GM12875 (cell line): ENCODE measurements around the gene HRH3.

Experiments used
- H3K4me3 ChIP-seq: one replicate; pipeline ENCODE4 v1.5.1; 2011; ENCODE audit warnings: low read depth, low read length, control low read depth
- TF ChIP-seq, protein P1 (sequence below): IDR thresholded peaks from 2 replicates; pipeline ENCODE4 v1.5.1; 2011; ENCODE audit warnings: low read depth, mild to moderate bottlenecking, control low read depth, inconsistent platforms, low read length, moderate library complexity, borderline replicate concordance; ENCODE audit not compliant: insufficient read depth

Gene HRH3

GRCh38 chr20:62196286-62196685 is 23.8 kb downstream of the HRH3 start:
- H3K4me3 ChIP-seq = no peak overlapping the region
- TF ChIP-seq, protein P1, sequence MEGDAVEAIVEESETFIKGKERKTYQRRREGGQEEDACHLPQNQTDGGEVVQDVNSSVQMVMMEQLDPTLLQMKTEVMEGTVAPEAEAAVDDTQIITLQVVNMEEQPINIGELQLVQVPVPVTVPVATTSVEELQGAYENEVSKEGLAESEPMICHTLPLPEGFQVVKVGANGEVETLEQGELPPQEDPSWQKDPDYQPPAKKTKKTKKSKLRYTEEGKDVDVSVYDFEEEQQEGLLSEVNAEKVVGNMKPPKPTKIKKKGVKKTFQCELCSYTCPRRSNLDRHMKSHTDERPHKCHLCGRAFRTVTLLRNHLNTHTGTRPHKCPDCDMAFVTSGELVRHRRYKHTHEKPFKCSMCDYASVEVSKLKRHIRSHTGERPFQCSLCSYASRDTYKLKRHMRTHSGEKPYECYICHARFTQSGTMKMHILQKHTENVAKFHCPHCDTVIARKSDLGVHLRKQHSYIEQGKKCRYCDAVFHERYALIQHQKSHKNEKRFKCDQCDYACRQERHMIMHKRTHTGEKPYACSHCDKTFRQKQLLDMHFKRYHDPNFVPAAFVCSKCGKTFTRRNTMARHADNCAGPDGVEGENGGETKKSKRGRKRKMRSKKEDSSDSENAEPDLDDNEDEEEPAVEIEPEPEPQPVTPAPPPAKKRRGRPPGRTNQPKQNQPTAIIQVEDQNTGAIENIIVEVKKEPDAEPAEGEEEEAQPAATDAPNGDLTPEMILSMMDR = no peak

DNA sequence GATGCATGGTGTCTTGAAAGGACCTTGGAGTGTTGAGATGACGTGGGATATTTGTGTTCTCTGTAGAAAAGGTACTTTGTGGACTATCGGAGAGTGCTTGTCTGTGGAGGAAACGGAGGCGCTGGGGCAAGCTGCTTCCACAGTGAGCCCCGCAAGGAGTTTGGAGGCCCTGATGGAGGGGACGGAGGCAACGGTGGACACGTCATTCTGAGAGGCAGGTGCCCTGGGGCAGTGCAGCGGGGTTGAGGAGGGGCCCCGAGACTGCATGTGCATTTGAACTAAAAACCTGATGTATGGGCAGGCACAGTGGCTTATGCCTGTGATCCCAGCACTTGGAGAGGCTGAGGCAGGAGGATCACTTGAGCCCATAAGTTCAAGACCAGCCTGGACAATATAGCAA is 24.3 kb downstream of the HRH3 start:
- TF ChIP-seq, protein P1 = no peak
- H3K4me3 ChIP-seq = no peak overlapping the region

DNA sequence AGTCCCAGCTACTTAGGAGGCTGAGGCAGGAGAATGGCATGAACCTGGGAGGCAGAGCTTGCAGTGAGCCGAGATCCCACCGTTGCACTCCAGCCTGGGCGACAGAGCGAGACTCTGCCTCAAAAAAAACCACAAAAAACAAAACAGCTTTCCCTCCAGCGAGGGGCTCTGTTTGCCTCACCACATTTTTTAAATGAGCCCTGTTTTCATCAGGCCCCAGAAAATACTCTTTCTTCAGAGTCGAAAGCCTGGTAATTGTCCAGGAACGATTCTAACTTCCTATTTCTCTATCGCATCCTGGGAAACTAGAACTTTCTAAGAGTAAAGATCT is 25.0 kb downstream of the HRH3 start:
- TF ChIP-seq, protein P1 = no peak
- no peak overlapping the region for H3K4me3 ChIP-seq

GRCh38 chr20:62193079-62194025 is 26.7 kb downstream of the HRH3 start:
- TF ChIP-seq, protein P1 = no peak

DNA sequence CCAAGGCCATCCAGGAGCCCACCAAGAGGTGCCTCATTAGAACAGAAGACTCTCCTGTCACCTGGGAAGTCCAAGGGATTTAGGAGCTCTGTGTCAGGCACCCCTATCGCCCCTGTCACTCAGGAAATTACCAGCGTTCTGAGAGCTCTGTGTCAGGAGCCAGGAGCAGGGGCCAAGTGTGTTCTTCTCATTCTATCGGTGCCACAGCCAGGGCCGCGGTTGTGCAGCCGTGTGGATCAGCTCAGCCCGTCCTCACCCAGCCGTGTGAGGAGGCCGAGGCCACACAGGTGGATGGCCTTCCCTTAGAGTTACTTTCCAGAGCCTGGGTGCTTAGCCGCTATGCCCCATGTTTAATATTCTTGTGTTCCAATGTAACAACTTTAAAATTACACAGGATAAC is 27.4 kb downstream of the HRH3 start:
- no peak overlapping the region for H3K4me3 ChIP-seq
- TF ChIP-seq, protein P1 = no peak

More at GRCh38 chr20:62193079-62194025, 26.7 kb downstream of the HRH3 start:
- no peak overlapping the region for H3K4me3 ChIP-seq

DNA sequence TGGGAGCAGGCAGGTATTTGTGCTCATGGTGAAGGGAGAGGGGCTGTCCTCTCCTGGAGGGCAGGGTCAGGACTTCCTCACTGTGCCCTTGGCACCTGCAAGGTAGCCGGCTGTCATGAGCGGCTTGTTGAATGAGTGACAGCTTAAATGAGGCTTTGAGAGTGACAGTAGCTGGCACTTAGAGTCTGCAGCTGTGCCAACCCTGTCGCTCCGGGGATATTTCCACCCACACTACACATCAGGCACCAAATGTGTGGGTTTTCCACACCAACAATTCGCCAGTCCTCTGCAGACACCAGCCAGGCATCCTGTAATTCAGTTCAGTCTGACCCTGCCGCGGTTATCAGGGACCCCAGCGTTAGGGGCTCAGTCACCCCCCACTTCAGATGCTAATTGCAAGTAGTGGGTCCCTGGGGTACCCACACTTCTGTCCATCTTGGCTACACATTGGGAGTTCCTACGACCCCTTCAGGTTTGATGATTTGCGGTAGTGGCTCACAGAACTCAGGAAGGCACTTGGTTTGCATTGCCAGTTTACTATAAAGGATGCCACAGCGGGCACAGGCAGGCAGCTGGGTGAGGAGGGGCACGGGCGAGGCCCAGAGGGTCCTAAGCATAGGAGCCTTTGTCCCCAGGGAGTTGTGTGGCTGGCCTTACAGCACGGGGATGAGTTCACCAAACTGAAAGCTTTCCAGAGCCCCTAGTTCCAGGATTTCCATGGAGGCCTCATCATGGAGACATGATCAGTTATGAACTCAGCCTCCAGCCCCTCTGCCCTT is 28.1 kb downstream of the HRH3 start:
- H3K4me3 ChIP-seq = no peak overlapping the region
- TF ChIP-seq, protein P1 = no peak
